Sigmoid colon (tissue), 7 donors: ENCODE data around the gene ZNF710. TPM values are rescaled to one million over a fixed set of nuclear protein-coding genes. Genes with fewer than 3 reads are reported as not detected.

Experiments used
- DNase-seq: peaks from one replicate; pipeline ENCODE4 v3.0.0-alpha.2; 2019
- H3K27ac ChIP-seq, 4 donors: fragments of 200-600 bp; sonication (generic); one replicate each; pipeline ENCODE4 v1.5.1; 2016 to 2019; ENCODE audit warnings: mild to moderate bottlenecking in 1 of 4
- H3K27me3 ChIP-seq, 3 donors: fragments of 200-600 bp; sonication (generic); one replicate each; pipeline ENCODE4 v1.5.1; 2019; ENCODE audit warnings: mild to moderate bottlenecking in 1 of 3
- H3K36me3 ChIP-seq, 4 donors: fragments of 200-600 bp; sonication (generic); one replicate each; pipeline ENCODE4 v1.5.1; 2016 to 2019
- H3K4me1 ChIP-seq, 4 donors: fragments of 200-600 bp; sonication (generic); one replicate each; pipeline ENCODE4 v1.5.1; 2017 to 2019
- H3K4me3 ChIP-seq, 4 donors: fragments of 200-600 bp; sonication (generic); one replicate each; pipeline ENCODE4 v1.5.1; 2017 to 2019; ENCODE audit warnings: mild to moderate bottlenecking in 2 of 4, moderate library complexity in 1 of 4
- H3K9me3 ChIP-seq, 4 donors: fragments of 200-600 bp in 3 of 4; sonication (generic) in 3 of 4; one replicate each; pipeline versions ENCODE4 v1.5.1 to v1.6.1; 2013 to 2019
- EP300 ChIP-seq, 4 donors: sonication (generic); formaldehyde crosslinking; IDR thresholded peaks; one replicate each; pipeline ENCODE4 v1.6.1; 2017; ENCODE audit warnings: antibody characterized with exemption in 4 of 4
- POLR2A ChIP-seq, 2 donors: fragments of 450-650 bp; IDR thresholded peaks; one replicate each; pipeline ENCODE4 v1.6.1; 2016; ENCODE audit warnings: antibody characterized with exemption in 2 of 2, mild to moderate bottlenecking in 2 of 2, moderate library complexity in 2 of 2
- POLR2AphosphoS5 ChIP-seq, 4 donors: sonication (generic); formaldehyde crosslinking; IDR thresholded peaks; one replicate each; pipeline ENCODE4 v1.6.1; 2017; ENCODE audit warnings: antibody characterized with exemption in 4 of 4
- WGBS, 2 donors: extraction: QIAGEN DNeasy Blood & Tissue Kit; methylation state at CpG; one replicate each; pipeline ENCODE4 v1.1.7; 2013; 5-methylcytosine and 5-hydroxymethylcytosine counted together
- intact Hi-C: fragments of 100-400 bp; cut with DNase I; formaldehyde crosslinking; loops from one replicate; pipeline ENCODE4 v1.15.1; 2023
- polyA plus RNA-seq, 3 donors: library from polyadenylated mRNA; stranded (reverse); fragments of 200-250 nt; gene quantifications; one replicate each; pipeline ENCODE4 v1.2.3, GENCODE V29; 2013
- total RNA-seq, 4 donors: library from RNA; depleted of rRNA; stranded (reverse); fragments of >200 nt; gene quantifications; one replicate each; pipeline ENCODE4 v1.1.0, GENCODE V29; 2016
- TF ChIP-seq, protein P1 (sequence below), 4 experiments: fragments of 450-650 bp in 3 of 4; fragments of 200-600 bp in 1 of 4; IDR thresholded peaks; one replicate each; pipeline ENCODE4 v1.5.1; 2016 to 2019; ENCODE audit warnings: antibody characterized with exemption in 4 of 4, mild to moderate bottlenecking in 3 of 4, moderate library complexity in 2 of 4
- donor health status: healthy with polysubstance abuse.
- donor health status: Bipolar disorder and iron deficiency.
- donor health status: healthy.

Gene ZNF710
- total and polyA plus RNA-seq, 7 donors: 5.3 to 28.2 (median 10.0) TPM

DNA sequence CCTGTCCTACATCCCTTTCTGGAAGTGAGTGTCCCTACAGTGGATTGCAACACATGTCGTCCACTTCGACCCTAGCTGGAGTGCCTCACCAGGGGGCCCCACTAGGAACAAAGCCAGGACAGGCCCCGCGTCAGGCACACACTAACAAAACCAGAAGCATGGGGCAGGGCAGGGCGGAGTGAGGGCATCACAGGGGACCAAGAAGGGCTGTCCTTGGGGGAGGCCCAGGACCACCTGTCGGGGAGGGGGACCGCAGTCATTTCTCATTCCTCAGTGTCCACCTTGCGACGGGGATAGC is 79.3 kb downstream of the ZNF710 start:
- TF ChIP-seq POLR2A (IDR thresholded peaks at IDR 0.05): no peak
- TF ChIP-seq EP300 (IDR thresholded peaks at IDR 0.05): no peak
- no peak for TF ChIP-seq POLR2AphosphoS5 (IDR thresholded peaks at IDR 0.05)
- TF ChIP-seq, protein P1, sequence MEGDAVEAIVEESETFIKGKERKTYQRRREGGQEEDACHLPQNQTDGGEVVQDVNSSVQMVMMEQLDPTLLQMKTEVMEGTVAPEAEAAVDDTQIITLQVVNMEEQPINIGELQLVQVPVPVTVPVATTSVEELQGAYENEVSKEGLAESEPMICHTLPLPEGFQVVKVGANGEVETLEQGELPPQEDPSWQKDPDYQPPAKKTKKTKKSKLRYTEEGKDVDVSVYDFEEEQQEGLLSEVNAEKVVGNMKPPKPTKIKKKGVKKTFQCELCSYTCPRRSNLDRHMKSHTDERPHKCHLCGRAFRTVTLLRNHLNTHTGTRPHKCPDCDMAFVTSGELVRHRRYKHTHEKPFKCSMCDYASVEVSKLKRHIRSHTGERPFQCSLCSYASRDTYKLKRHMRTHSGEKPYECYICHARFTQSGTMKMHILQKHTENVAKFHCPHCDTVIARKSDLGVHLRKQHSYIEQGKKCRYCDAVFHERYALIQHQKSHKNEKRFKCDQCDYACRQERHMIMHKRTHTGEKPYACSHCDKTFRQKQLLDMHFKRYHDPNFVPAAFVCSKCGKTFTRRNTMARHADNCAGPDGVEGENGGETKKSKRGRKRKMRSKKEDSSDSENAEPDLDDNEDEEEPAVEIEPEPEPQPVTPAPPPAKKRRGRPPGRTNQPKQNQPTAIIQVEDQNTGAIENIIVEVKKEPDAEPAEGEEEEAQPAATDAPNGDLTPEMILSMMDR (IDR thresholded peaks at IDR 0.05): no peak
- peaks cover 0 to 42% (median 29%) of the 10 kb centered on the region in 4 donors for H3K4me1 ChIP-seq
- WGBS, 2 donors: 83 to 87% methylated on average over 9 of the region's 9 CpGs
- intact Hi-C loops: no loop called here
- peak overlapping the region in 2 of 4 donors; percentile 59 to 72 for H3K27ac ChIP-seq
- no peak overlapping the region for H3K4me3 ChIP-seq
- no peak for DNase-seq
- peaks cover 0 to 70% (median 29%) of the 10 kb centered on the region in 4 donors for H3K36me3 ChIP-seq
- H3K9me3 ChIP-seq: no peaks in the 10 kb centered on the region
- no peaks in the 10 kb centered on the region for H3K27me3 ChIP-seq

- H3K27ac ChIP-seq: peak overlapping the region; percentile 14 to 72 (median 60)
- H3K36me3 ChIP-seq: peaks cover 0 to 72% (median 29%) of the 10 kb centered on the region in 4 donors
- intact Hi-C loops: no loop called here
- peaks cover 0 to 43% (median 33%) of the 10 kb centered on the region in 4 donors for H3K4me1 ChIP-seq
- H3K27me3 ChIP-seq: no peaks in the 10 kb centered on the region
- WGBS, 2 donors: 87 to 91% methylated on average over 11 of the region's 11 CpGs
- no peak for DNase-seq
- TF ChIP-seq, protein P1 (IDR thresholded peaks at IDR 0.05): no peak
- no peak for TF ChIP-seq POLR2AphosphoS5 (IDR thresholded peaks at IDR 0.05)
- TF ChIP-seq EP300 (IDR thresholded peaks at IDR 0.05): no peak
- TF ChIP-seq POLR2A (IDR thresholded peaks at IDR 0.05): no peak
- H3K9me3 ChIP-seq: no peaks in the 10 kb centered on the region
- H3K4me3 ChIP-seq: no peak overlapping the region
Observed at GRCh38 chr15:90080818-90081393, 79.8 kb downstream of the ZNF710 start.

DNA sequence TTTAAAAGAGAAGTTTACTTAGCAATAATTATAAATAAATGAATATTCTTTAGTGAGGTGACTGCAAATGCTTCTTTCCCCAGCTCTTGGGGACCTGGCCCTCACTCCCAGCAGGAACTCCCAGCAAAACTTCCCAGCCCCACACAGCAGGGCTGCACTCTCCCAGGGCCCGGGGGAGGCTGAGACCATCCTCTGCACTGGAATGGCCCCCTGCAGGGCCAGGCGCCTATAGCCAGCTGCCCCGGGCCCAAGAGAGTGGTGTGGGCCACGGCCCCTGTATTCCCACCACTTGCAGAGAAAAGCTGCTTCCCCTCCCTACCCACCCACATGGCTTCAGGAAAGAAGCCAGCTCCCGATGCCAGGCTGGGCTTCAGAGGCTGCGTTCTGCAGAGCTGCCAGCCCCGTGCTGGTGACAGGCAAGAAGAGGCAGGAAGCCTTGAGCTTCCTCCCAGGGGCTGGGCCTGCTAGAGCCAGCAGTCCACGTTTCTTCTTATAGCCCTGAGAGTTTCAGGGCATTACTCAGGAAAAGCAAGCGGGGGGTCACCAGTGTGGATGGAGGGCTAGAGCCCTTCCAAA is 81.1 kb downstream of the ZNF710 start:
- peak; percentile 85 for DNase-seq
- H3K36me3 ChIP-seq: peaks cover 5 to 75% (median 34%) of the 10 kb centered on the region in 4 donors
- intact Hi-C loops: no loop called here
- peak overlapping the region; percentile 48 to 72 (median 56) for H3K27ac ChIP-seq
- H3K4me1 ChIP-seq: peaks cover 0 to 51% (median 41%) of the 10 kb centered on the region in 4 donors
- H3K9me3 ChIP-seq: no peaks in the 10 kb centered on the region
- no peaks in the 10 kb centered on the region for H3K27me3 ChIP-seq
- H3K4me3 ChIP-seq: no peak overlapping the region
- TF ChIP-seq POLR2A (IDR thresholded peaks at IDR 0.05) (no peak), POLR2AphosphoS5 (IDR thresholded peaks at IDR 0.05) (peak in 1 of 4 donors; percentile 8)
- WGBS, 2 donors: 67 to 72% methylated on average over 9 of the region's 9 CpGs

DNA sequence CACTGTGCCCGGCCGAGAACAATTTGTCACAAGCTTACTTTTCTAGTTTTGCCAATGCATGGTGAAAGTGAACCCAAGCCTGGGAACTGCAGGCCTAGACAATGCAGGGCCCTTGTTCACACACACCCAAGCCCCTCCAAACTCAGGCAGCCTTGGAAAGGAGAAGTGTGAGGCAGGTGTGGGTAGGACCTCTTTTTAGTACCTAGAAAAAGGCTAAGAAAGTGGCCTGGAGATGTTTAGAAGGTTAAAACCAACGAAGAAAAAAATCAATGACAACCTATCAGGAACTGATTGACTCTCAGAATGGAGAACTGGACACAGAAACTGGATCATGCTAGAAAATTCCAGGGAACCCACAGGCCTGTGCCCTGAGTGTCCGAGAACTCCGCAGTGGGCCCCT is 82.3 kb downstream of the ZNF710 start:
- no peaks in the 10 kb centered on the region for H3K9me3 ChIP-seq
- H3K4me3 ChIP-seq: no peak overlapping the region
- WGBS, 2 donors: 88 to 93% methylated on average over 5 of the region's 5 CpGs
- DNase-seq: no peak
- peaks cover 0 to 51% (median 41%) of the 10 kb centered on the region in 4 donors for H3K4me1 ChIP-seq
- no peak for TF ChIP-seq EP300 (IDR thresholded peaks at IDR 0.05)
- TF ChIP-seq POLR2AphosphoS5 (IDR thresholded peaks at IDR 0.05): no peak
- H3K36me3 ChIP-seq: peaks cover 16 to 77% (median 46%) of the 10 kb centered on the region in 4 donors
- no peaks in the 10 kb centered on the region for H3K27me3 ChIP-seq
- peak overlapping the region in 3 of 4 donors; percentile 46 to 72 (median 51) for H3K27ac ChIP-seq
- intact Hi-C loops: no loop called here

- H3K4me1 ChIP-seq: peaks cover 0 to 51% (median 41%) of the 10 kb centered on the region in 4 donors
- peak overlapping the region in 3 of 4 donors; percentile 46 to 72 (median 51) for H3K27ac ChIP-seq
- intact Hi-C loops: no loop called here
- H3K27me3 ChIP-seq: no peaks in the 10 kb centered on the region
- 83 to 85% methylated on average over 14 of the region's 14 CpGs for WGBS, 2 donors
- no peaks in the 10 kb centered on the region for H3K9me3 ChIP-seq
- TF ChIP-seq, protein P1 (IDR thresholded peaks at IDR 0.05): no peak
- TF ChIP-seq POLR2AphosphoS5 (IDR thresholded peaks at IDR 0.05) (no peak), POLR2A (IDR thresholded peaks at IDR 0.05) (no peak), EP300 (IDR thresholded peaks at IDR 0.05) (no peak)
- H3K4me3 ChIP-seq: no peak overlapping the region
- H3K36me3 ChIP-seq: peaks cover 16 to 76% (median 50%) of the 10 kb centered on the region in 4 donors
- no peak for DNase-seq
Observed at GRCh38 chr15:90083954-90084607, 83.0 kb downstream of the ZNF710 start.
